GM18861 (cell line): ENCODE measurements around the gene MCTP2.

ENCODE experiments used
- ATAC-seq: cut with Tn5 transposase; IDR thresholded peaks from one replicate; pipeline ENCODE4 v1.9.1; 2021; ENCODE audit not compliant: unreplicated experiment

Gene MCTP2

GRCh38 chr15:94381384-94381783 is 150.0 kb downstream of the MCTP2 start:
- ATAC-seq, result no peak

- no peak for ATAC-seq
Measured at GRCh38 chr15:94383041-94383440, 151.7 kb downstream of the MCTP2 start.

DNA sequence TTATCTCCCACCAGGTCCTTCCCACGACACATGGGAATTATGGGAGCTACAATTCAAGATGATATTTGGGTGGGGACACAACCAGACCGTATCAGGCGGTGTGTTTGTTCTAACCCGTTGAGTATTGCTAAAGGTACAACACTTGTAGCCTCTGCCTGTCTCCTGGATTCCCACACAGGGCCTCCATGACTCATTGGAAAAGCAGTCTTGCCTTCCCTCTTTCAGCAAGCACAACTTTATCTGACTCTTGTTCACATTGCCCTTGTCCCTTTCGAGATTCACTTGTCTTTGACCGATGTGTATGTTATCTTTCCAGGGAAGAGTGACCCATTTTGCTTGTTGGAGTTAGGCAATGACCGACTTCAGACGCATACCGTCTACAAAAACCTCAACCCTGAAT is 152.3 kb downstream of the MCTP2 start:
- no peak for ATAC-seq

DNA sequence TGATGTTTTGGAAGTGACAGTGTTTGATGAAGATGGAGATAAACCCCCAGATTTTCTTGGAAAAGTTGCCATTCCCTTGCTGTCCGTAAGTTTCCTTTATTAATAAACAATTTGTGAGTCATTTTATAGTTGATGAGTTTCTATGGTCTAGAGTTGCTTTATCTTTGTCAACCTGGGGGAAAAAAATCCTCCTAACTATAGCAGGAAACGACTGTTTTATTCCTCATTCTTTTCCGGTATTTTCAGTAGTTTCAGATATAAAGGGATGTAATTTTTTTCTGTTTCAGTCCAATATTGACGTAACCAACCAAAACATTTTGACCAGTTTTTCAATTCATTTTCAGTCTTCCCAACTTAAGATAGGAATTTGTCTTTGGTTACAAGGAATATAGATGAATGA is 154.1 kb downstream of the MCTP2 start:
- no peak for ATAC-seq

- ATAC-seq, result no peak
Measured at GRCh38 chr15:94386351-94386750, 155.0 kb downstream of the MCTP2 start.

- no peak for ATAC-seq
Measured at GRCh38 chr15:94387442-94387841, 156.1 kb downstream of the MCTP2 start.

DNA sequence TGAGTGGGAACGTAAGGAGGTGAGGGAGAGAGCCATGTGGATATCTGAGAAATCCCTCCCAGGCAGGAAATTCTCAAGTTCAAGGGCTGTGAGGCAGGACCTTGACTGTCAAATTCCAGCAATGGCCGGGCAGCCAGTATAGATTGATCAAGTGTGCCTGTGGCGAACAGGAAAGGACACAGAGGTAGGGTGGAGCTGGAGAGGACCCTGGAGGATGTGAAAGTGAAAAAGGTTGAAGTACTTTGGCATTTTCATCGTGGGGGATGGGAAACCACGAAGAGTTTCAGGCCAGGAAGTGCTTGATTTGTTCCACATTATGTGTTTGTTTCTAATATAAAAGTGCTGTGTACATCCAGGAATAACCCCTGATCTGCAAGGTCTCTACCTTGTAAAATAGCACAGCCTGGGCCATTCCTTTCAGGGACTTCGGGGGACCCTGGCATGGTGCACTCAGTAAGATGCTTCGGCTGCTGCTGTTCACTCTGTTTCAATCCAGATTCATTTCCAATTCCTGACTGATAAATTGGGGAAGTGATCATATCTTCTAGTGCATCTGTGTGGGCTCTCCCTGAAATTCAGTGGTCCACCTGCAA is 156.6 kb downstream of the MCTP2 start:
- peak; percentile 71 for ATAC-seq

DNA sequence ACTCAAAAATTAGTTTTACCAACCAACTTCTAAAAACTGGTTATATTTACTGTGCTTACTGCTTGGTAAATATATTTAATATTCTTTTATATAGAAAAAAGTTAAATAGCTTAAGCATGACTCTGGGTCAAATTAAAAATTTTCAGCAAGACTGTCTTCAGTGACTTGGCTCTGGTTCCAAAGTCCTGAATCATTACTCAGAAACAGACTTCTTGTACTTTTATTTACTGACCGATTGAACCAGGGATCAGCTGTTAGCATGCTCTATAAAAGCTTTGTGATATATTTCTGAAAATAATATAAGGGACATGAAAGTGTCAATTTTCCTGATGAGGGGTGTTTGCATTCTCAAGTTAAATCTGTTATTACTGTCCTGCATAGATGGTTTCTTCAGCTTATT is 164.3 kb downstream of the MCTP2 start:
- no peak for ATAC-seq

- no peak for ATAC-seq
Measured at GRCh38 chr15:94397337-94397736, 166.0 kb downstream of the MCTP2 start.

GRCh38 chr15:94398001-94398400 is 166.6 kb downstream of the MCTP2 start:
- no peak for ATAC-seq

DNA sequence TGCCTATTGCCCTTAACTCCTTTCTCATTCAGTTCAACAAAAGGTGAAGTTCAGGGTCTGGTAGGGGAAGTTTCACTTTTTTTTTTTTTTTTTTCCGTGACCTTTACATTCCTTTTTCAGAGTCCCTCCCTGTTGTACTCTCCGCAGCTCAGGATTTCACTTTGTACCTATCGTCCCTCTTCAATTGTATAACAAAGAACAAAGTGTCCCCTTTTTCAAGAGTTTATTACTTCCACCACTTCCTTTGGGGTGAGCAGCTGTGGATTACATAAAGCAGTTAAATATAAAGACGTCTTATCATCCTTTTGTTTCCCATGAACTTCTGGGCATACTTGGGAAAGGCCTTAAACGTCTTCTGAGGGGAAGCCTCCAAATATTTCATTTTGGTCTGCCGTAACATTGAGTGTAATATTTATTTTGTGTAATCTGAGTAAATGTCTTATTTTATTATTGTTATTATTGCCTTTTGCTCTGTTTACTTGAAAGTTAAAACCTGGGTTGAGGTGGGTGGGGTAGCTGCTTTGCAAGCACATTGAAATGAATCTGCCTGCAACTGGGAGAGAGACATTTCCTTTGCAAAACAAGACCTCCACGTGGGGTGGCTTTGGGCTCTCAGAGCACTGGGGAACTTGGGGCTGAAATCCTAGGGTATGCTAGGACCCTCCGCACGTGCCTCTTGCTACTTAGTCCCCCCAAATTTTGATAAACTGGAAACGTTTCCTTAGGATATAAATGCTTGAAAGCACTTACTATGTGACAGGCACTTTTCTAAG is 169.4 kb downstream of the MCTP2 start:
- ATAC-seq, result no peak

- no peak for ATAC-seq
Measured at GRCh38 chr15:94403331-94403730, 172.0 kb downstream of the MCTP2 start.

- no peak for ATAC-seq
Measured at GRCh38 chr15:94404733-94405283, 173.4 kb downstream of the MCTP2 start.

GRCh38 chr15:94411285-94411684 is 179.9 kb downstream of the MCTP2 start:
- no peak for ATAC-seq

GRCh38 chr15:94411846-94412245 is 180.5 kb downstream of the MCTP2 start:
- no peak for ATAC-seq

- ATAC-seq, result peak; percentile 63
Measured at GRCh38 chr15:94412979-94413746, 181.8 kb downstream of the MCTP2 start.

DNA sequence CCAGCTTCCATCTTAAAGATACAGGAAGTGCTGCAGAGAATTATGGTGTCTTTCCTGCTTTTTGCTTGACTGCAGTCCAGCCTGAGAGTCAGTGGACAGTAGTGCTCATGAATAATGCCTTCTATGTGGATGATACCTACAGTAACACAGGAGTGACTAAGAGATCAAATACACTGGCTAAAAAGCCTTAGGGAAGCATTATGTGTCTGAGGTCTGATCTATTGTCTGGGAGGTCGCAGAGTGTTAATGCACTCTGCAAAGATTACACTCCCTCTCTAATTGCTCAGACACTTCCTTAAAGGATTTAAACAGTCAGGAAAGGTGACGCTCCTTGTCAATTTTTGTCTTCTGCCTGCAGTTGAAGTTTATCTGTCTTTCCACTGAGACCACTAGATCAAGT is 183.6 kb downstream of the MCTP2 start:
- no peak for ATAC-seq

- ATAC-seq, result no peak
Measured at GRCh38 chr15:94416267-94416666, 184.9 kb downstream of the MCTP2 start.

DNA sequence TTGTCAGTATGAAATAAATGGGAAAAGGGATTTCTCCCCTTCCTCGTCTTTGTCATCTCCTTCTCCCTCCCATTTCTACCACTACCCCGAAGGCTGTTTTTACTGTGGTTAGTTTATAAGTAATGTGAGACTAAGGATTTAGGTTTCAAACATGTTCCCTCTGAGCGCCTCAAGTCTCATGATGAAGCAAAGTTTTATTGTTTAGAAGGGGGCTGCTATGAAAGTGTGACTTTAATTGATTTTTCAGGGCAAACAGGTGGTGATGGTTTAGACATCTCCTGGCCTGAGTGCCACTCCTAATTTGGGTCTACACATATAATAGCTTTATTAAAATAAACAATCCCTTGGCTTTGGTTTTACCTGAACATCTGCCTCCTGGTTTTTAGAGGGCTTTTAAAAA is 185.5 kb downstream of the MCTP2 start:
- no peak for ATAC-seq

DNA sequence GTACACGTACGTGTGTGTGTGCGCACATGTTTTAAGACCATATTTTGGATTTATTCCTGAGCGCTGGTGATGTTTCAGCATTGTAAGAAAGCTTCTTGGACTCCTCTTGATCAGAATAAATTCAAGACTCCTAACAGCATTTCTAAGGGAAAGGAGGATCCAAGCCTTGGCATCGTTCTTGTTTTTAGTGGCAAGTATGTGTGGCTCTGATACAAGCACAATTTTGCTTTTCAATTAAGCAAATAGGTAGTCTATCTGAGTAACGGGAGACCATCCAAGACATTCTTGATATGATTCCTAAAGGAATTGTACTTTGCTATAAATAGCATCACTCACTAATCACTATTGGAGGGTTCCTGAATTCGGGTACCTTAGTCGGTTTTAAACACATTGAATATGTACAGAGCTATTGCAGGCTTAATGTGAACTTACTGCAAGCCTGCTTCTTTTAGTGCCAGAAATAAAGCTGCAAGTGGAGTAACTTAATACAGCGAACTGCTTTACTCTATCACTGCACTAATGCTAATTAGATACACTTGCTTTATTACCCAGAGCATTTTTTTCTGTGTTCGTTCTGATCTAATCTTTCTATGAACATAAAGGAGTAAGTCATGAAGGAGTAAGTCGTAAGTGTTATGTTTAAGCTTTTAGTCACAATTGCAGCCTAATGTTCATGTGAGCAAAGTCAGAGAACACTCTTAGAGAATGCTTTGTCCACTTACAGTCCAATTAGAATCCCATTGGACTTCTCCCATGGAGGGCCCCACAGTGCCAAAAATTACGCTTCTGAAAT is 186.3 kb downstream of the MCTP2 start:
- ATAC-seq, result no peak

DNA sequence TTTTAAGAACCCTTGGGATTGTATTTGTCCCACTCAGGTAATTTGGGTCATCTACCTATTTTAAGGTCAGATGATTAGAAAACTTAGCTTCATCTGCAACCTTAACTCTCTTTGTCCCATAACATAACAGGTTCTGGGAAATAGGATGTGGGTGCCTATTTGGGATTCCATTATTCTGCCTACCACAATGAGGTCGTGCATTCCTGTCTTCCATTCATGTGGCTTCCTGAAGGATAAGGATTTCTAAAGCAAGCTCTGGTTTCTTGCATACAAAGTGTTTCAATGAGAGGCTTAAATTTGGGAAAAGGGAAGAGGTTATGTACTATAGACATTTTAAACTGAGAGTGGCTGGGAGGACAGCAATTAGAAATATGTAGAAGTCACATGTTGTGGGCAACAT is 190.3 kb downstream of the MCTP2 start:
- no peak for ATAC-seq
